Erythroblast (primary cell): ENCODE measurements around the gene DPP3.
"Not testable (repeated sequence)": the region's sequence is repeated elsewhere in the genome, so short reads cannot be mapped to it uniquely, and the experiment has no call there.

Source experiments
- GATA1 ChIP-seq: IDR thresholded peaks from 2 replicates; pipeline ENCODE4 v1.6.1; 2011; ENCODE audit warnings: low read depth, mild to moderate bottlenecking, control low read depth, low read length, moderate library complexity
- POLR2A ChIP-seq: IDR thresholded peaks from 2 replicates; pipeline ENCODE4 v1.6.1; 2011; ENCODE audit warnings: mild to moderate bottlenecking, low read length

DNA sequence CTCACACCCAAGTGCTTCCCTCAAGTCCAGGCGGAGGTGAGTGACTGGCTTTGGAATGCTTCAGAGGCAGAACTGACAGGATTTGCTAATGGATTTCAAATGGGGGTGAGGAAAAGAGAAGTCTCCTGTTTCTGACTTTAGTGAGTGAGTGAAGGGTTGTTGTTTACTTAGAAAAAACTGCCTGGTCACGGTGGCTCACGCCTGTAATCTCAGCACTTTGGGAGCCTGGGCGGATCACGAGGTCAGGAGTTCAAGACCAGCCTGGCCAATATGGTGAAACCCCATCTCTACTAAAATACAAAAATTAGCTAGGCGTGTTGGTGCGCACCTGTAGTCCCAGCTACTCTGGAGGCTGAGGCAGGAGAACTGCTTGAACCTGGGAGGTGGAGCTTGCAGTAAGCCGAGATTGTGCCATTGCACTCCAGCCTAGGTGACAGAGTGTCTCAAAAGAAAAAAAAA, 48.3 kb upstream of the DPP3 start:
- TF ChIP-seq POLR2A, GATA1: not testable (repeated sequence)
